Skeletal muscle tissue (tissue), 4 donors: ENCODE data around the gene CLNS1A. TPM values are rescaled to one million over a fixed set of nuclear protein-coding genes. Genes with fewer than 3 reads are reported as not detected.
"Not testable (repeated sequence)": the region's sequence is repeated elsewhere in the genome, so short reads cannot be mapped to it uniquely, and the experiment has no call there.

Source experiments
- H3K27ac ChIP-seq: one replicate; pipeline ENCODE4 v1.7.0; 2013; ENCODE audit warnings: mild to moderate bottlenecking, low read depth, low read length, inconsistent platforms
- H3K27me3 ChIP-seq, 3 donors: one replicate each; pipeline ENCODE4 v1.7.0; 2013; ENCODE audit warnings: low read length in 3 of 3; ENCODE audit not compliant: control insufficient read depth in 3 of 3, insufficient read depth in 3 of 3
- H3K36me3 ChIP-seq, 3 donors: one replicate each; pipeline ENCODE4 v1.7.0; 2013; ENCODE audit warnings: low read length in 3 of 3; ENCODE audit not compliant: control insufficient read depth in 3 of 3, insufficient read depth in 3 of 3
- H3K4me1 ChIP-seq, 3 donors: one replicate each; pipeline ENCODE4 v1.7.0; 2013; ENCODE audit warnings: low read length in 3 of 3, mild to moderate bottlenecking in 3 of 3; ENCODE audit not compliant: control insufficient read depth in 3 of 3, insufficient read depth in 3 of 3
- H3K4me3 ChIP-seq, 3 donors: one replicate each; pipeline ENCODE4 v1.7.0; 2013; ENCODE audit warnings: low read length in 3 of 3
- H3K9ac ChIP-seq, 3 donors: one replicate each; pipeline ENCODE4 v1.7.0; 2013; ENCODE audit warnings: low read length in 3 of 3, mild to moderate bottlenecking in 3 of 3, moderate library complexity in 2 of 3, low read depth in 1 of 3
- H3K9me3 ChIP-seq, 3 donors: one replicate each; pipeline ENCODE4 v1.7.0; 2013; ENCODE audit warnings: low read length in 3 of 3; ENCODE audit not compliant: control insufficient read depth in 3 of 3
- total RNA-seq: library from RNA; depleted of rRNA; stranded (reverse); fragments of >200 nt; gene quantifications from one replicate; pipeline ENCODE4 v1.2.3, GENCODE V29; 2014
- donor health status: Osteomylitis.

Gene CLNS1A
- total RNA-seq, 1 donor from 2014 or later, result 188 TPM

- Histone ChIP-seq H3K4me3 (no peak overlapping the region), H3K4me1 (peaks cover 8 to 20% (median 14%) of the 10 kb centered on the region in 3 donors), H3K9ac (no peak overlapping the region), H3K9me3 (no peaks in the 10 kb centered on the region), H3K36me3 (no peaks in the 10 kb centered on the region), H3K27me3 (no peaks in the 10 kb centered on the region), H3K27ac (no peak overlapping the region)
Measured at GRCh38 chr11:77592727-77593126, 44.9 kb downstream of the CLNS1A start.

- Histone ChIP-seq H3K9me3 (no peaks in the 10 kb centered on the region), H3K9ac (peak overlapping the region; percentile 70 to 82 (median 77)), H3K27me3 (no peaks in the 10 kb centered on the region), H3K4me1 (peaks cover 8 to 20% (median 14%) of the 10 kb centered on the region in 3 donors), H3K36me3 (no peaks in the 10 kb centered on the region), H3K27ac (no peak overlapping the region), H3K4me3 (peak overlapping the region; percentile 79 to 83 (median 82))
Measured at GRCh38 chr11:77590194-77590782, 47.3 kb downstream of the CLNS1A start.

- Histone ChIP-seq H3K9me3 (no peaks in the 10 kb centered on the region), H3K9ac (peak within 1 kb of the TSS; percentile 70 to 82 (median 80)), H3K27me3 (no peaks in the 10 kb centered on the region), H3K36me3 (no peaks in the 10 kb centered on the region), H3K4me3 (peak within 1 kb of the TSS; percentile 79 to 83 (median 82)), H3K27ac (peak within 1 kb of the TSS; percentile 51), H3K4me1 (peaks cover 8 to 20% (median 14%) of the 10 kb centered on the region in 3 donors)
Measured at GRCh38 chr11:77589521-77590193, 47.9 kb downstream of the CLNS1A start, which contains the start of gene AQP11. Gene AQP11 (plus strand): TSS chr11:77589953. CDS start chr11:77589993, 40 bp downstream.

- Histone ChIP-seq H3K27ac (peak overlapping the region; percentile 51), H3K4me1 (peaks cover 8 to 20% (median 14%) of the 10 kb centered on the region in 3 donors), H3K36me3 (no peaks in the 10 kb centered on the region), H3K9ac (peak overlapping the region; percentile 70 to 82 (median 80)), H3K4me3 (peak overlapping the region; percentile 79 to 83 (median 82)), H3K27me3 (no peaks in the 10 kb centered on the region), H3K9me3 (no peaks in the 10 kb centered on the region)
Measured at GRCh38 chr11:77589181-77589520, 48.4 kb downstream of the CLNS1A start.

- Histone ChIP-seq H3K4me3 (no peak overlapping the region), H3K4me1 (no peaks in the 10 kb centered on the region), H3K9me3 (no peaks in the 10 kb centered on the region), H3K27ac (no peak overlapping the region), H3K36me3 (no peaks in the 10 kb centered on the region), H3K27me3 (no peaks in the 10 kb centered on the region), H3K9ac (no peak overlapping the region)
Measured at GRCh38 chr11:77580712-77581337, 56.8 kb downstream of the CLNS1A start.

GRCh38 chr11:77575428-77575827 lies 62.2 kb downstream of the CLNS1A start:
- H3K9me3 ChIP-seq, result not testable (repeated sequence)

GRCh38 chr11:77570896-77571295 lies 66.7 kb downstream of the CLNS1A start:
- H3K27ac ChIP-seq, H3K27me3 ChIP-seq, H3K4me1 ChIP-seq, H3K36me3 ChIP-seq, H3K4me3 ChIP-seq, H3K9me3 ChIP-seq, H3K9ac ChIP-seq: not testable (repeated sequence)

More at GRCh38 chr11:77575428-77575827, 62.2 kb downstream of the CLNS1A start:
- not testable (repeated sequence) for H3K4me3 ChIP-seq, H3K9ac ChIP-seq, H3K4me1 ChIP-seq, H3K36me3 ChIP-seq, H3K27ac ChIP-seq, H3K27me3 ChIP-seq

GRCh38 chr11:77569676-77570070 lies 67.9 kb downstream of the CLNS1A start:
- H3K9me3 ChIP-seq, result no peaks in the 10 kb centered on the region
- H3K27ac ChIP-seq, result no peak overlapping the region
- no peaks in the 10 kb centered on the region for H3K4me1 ChIP-seq
- H3K9ac ChIP-seq, result no peak overlapping the region
- H3K27me3 ChIP-seq, result no peaks in the 10 kb centered on the region
- no peak overlapping the region for H3K4me3 ChIP-seq
- no peaks in the 10 kb centered on the region for H3K36me3 ChIP-seq

GRCh38 chr11:77568916-77569675 lies 68.5 kb downstream of the CLNS1A start:
- Histone ChIP-seq H3K36me3 (no peaks in the 10 kb centered on the region), H3K9ac (no peak overlapping the region), H3K27me3 (no peaks in the 10 kb centered on the region), H3K27ac (no peak overlapping the region), H3K9me3 (no peaks in the 10 kb centered on the region), H3K4me1 (no peaks in the 10 kb centered on the region), H3K4me3 (no peak overlapping the region)
